Measurements from ENCODE around the gene SNN. TPM values are rescaled to one million over a fixed set of nuclear protein-coding genes. Genes with fewer than 3 reads are reported as not detected.

The SNN gene
- total RNA-seq, 1 donor: 9.2 TPM

DNA sequence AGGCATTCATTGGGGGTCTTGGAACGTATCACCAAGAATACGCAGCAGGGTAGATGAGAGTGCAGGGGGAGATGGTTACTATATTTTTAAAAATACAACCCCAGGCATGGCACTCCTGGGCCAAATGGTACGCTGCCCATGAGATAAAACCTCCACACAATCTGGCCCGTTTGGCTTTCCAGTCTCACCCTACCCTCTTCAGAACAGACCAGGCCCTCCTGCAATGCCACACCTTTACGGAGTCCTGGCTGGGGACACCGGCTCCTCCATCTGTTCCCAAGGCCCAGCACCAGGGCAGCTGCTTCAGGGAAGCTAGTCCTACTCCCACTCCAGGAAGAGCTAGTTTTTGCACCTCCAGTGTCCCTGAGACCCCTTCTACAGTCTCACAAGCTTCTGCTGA, 24.4 kb downstream of the SNN start:
- TF ChIP-seq, protein P1, sequence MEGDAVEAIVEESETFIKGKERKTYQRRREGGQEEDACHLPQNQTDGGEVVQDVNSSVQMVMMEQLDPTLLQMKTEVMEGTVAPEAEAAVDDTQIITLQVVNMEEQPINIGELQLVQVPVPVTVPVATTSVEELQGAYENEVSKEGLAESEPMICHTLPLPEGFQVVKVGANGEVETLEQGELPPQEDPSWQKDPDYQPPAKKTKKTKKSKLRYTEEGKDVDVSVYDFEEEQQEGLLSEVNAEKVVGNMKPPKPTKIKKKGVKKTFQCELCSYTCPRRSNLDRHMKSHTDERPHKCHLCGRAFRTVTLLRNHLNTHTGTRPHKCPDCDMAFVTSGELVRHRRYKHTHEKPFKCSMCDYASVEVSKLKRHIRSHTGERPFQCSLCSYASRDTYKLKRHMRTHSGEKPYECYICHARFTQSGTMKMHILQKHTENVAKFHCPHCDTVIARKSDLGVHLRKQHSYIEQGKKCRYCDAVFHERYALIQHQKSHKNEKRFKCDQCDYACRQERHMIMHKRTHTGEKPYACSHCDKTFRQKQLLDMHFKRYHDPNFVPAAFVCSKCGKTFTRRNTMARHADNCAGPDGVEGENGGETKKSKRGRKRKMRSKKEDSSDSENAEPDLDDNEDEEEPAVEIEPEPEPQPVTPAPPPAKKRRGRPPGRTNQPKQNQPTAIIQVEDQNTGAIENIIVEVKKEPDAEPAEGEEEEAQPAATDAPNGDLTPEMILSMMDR (IDR thresholded peaks at IDR 0.05; ENCODE audit: insufficient read depth, low read length): no peak
- no peak overlapping the region for H3K4me3 ChIP-seq (ENCODE audit: low read depth, low read length)
- no peak for DNase-seq (ENCODE audit: low read depth)

GRCh38 chr16:11696266-11697012, 28.2 kb downstream of the SNN start:
- TF ChIP-seq, protein P1 (IDR thresholded peaks at IDR 0.05; ENCODE audit: insufficient read depth, low read length): no peak
- DNase-seq (ENCODE audit: low read depth): no peak

DNA sequence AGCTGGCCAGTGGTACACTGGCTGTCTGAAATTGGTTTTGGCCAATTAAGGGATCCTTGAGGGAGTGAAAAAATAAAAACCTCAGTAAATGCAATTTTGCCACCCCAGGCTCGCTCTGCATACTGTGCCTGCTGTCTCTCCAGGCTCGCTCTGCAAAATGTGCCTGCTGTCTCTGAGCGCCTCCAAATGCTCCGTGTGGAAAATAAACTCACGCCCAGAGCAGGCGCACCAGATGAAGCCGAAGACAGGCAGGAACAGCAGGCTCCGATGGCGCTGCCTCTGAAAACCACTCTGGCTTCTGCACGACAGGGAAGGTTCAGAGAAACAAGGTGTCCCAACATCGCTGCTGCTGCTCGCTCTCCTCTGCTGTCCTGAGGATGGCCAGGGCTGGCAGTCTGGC, 29.1 kb downstream of the SNN start:
- no peak overlapping the region for H3K4me3 ChIP-seq (ENCODE audit: low read depth, low read length)
- TF ChIP-seq, protein P1 (IDR thresholded peaks at IDR 0.05; ENCODE audit: insufficient read depth, low read length): no peak
- no peak for DNase-seq (ENCODE audit: low read depth)

More at GRCh38 chr16:11696266-11697012, 28.2 kb downstream of the SNN start:
- H3K4me3 ChIP-seq (ENCODE audit: low read depth, low read length): no peak overlapping the region

DNA sequence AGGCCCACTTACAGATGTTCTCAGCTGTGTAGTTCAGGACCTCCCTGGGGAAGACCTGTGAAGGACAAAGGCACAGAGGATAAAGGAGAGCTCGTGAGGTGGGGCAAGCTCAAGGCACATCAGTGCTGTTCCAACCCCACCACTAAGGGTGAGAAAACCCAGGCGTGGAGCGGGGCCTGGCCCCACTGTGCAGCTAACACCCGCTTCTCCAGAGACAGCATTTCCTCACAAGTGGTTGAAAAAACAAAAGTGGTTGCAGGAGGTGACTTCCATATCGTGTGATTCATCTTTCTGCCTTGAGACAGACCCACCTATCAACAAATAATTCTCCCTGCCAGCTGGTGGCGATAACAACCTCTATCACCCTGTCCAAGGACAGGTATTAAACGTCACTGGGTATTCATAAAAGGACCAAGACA, 30.0 kb downstream of the SNN start:
- H3K4me3 ChIP-seq (ENCODE audit: low read depth, low read length): no peak overlapping the region
- TF ChIP-seq, protein P1 (IDR thresholded peaks at IDR 0.05; ENCODE audit: insufficient read depth, low read length): no peak
- DNase-seq (ENCODE audit: low read depth): no peak

DNA sequence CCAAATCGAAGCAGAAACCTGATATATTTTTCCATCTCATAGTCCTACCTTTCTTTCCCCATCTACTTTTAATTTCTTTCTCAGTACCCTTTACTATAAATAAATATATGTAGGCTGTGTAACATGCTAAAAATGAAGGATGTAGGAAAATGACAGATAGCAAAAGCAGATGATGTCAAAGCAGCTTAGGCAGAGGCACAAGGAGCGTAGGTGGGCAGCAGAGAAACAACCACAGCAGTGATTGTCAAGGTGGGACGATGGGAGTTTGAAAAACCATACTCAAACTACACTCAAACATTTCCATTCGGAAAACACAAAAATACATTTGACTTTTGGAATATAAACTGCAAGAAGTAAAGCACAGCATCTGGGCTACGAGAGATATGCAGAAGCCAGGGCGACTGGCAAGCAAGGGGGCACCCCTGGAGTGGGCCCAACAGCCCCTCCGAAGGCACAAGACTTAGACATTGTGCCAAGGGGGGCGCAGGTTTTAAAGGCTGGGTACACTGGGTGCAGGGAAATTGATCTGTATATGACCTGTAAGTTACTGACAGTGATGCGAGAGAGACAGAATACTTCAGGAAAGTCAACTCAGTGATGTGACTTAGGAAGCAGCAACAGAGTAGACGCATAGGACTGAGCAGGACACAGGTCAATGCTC, 31.1 kb downstream of the SNN start:
- TF ChIP-seq, protein P1 (IDR thresholded peaks at IDR 0.05; ENCODE audit: insufficient read depth, low read length): no peak
- no peak for DNase-seq (ENCODE audit: low read depth)
- H3K4me3 ChIP-seq (ENCODE audit: low read depth, low read length): no peak overlapping the region

- no peak for DNase-seq (ENCODE audit: low read depth)
- TF ChIP-seq, protein P1 (IDR thresholded peaks at IDR 0.05; ENCODE audit: insufficient read depth, low read length): no peak
These were observed 32.2 kb downstream of the SNN start for GRCh38 chr16:11700264-11701029.

More at GRCh38 chr16:11700264-11701029, 32.2 kb downstream of the SNN start:
- no peak overlapping the region for H3K4me3 ChIP-seq (ENCODE audit: low read depth, low read length)
